Endothelial cell (in vitro differentiated cells): ENCODE measurements around the gene SLC25A29. TPM values are rescaled to one million over a fixed set of nuclear protein-coding genes. Genes with fewer than 3 reads are reported as not detected.
A peak's percentile ranks its signal among the peaks of the same experiment; 100 is the strongest.

Experiments used
- DNase-seq: peaks from one replicate; pipeline ENCODE4 v3.0.0; 2021; ENCODE audit warnings: low spot score
- H3K27ac Mint-ChIP-seq: one replicate; pipeline ENCODE4 v1.8.0; 2021; ENCODE audit warnings: mixed read lengths, inconsistent platforms; ENCODE audit not compliant: unreplicated experiment
- H3K27me3 Mint-ChIP-seq: one replicate; pipeline ENCODE4 v1.8.0; 2021; ENCODE audit warnings: mild to moderate bottlenecking, moderate library complexity, mixed read lengths, inconsistent platforms; ENCODE audit not compliant: unreplicated experiment
- H3K36me3 Mint-ChIP-seq: one replicate; pipeline ENCODE4 v1.8.0; 2021; ENCODE audit warnings: mild to moderate bottlenecking, low read depth, mixed read lengths, inconsistent platforms; ENCODE audit not compliant: unreplicated experiment
- H3K4me1 Mint-ChIP-seq: one replicate; pipeline ENCODE4 v1.8.0; 2021; ENCODE audit warnings: mild to moderate bottlenecking, mixed read lengths, inconsistent platforms; ENCODE audit not compliant: unreplicated experiment
- H3K4me3 Mint-ChIP-seq: one replicate; pipeline ENCODE4 v1.8.0; 2021; ENCODE audit warnings: mild to moderate bottlenecking, mixed read lengths, inconsistent platforms; ENCODE audit not compliant: unreplicated experiment
- H3K9me3 Mint-ChIP-seq: one replicate; pipeline ENCODE4 v1.8.0; 2021; ENCODE audit warnings: mixed read lengths, inconsistent platforms; ENCODE audit not compliant: unreplicated experiment
- CTCF ChIP-seq: fragments of 200-600 bp; sonication (generic); IDR thresholded peaks from one replicate; pipeline ENCODE4 v1.5.0; 2021; ENCODE audit warnings: antibody characterized with exemption; ENCODE audit not compliant: unreplicated experiment
- total RNA-seq: library from RNA; stranded (reverse); fragmentation: NEBNext Ultra II Directional; extraction: Animal tissue kit (Norgen Biotek cat#: 25700); gene quantifications from one replicate; pipeline ENCODE4 v1.2.1, GENCODE V29; 2021; ENCODE audit not compliant: unreplicated experiment

Gene SLC25A29
- total RNA-seq, 1 donor from 2014 or later = 165 TPM

- Mint-ChIP-seq H3K4me3 (no peak overlapping the region), H3K9me3 (no peaks in the 10 kb centered on the region), H3K4me1 (peaks cover 23% of the 10 kb centered on the region), H3K27ac (no peak overlapping the region), H3K27me3 (no peaks in the 10 kb centered on the region), H3K36me3 (peaks cover 8% of the 10 kb centered on the region)
- TF ChIP-seq CTCF = no peak
- no peak for DNase-seq
These were observed 32.0 kb downstream of the SLC25A29 start for GRCh38 chr14:100274250-100274649.

- peaks cover 4% of the 10 kb centered on the region for H3K36me3 Mint-ChIP-seq
- no peaks in the 10 kb centered on the region for H3K9me3 Mint-ChIP-seq
- no peaks in the 10 kb centered on the region for H3K27me3 Mint-ChIP-seq
- DNase-seq = no peak
- H3K4me1 Mint-ChIP-seq = peaks cover 12% of the 10 kb centered on the region
- no peak overlapping the region for H3K27ac Mint-ChIP-seq
- H3K4me3 Mint-ChIP-seq = no peak overlapping the region
- peak; percentile 52 for TF ChIP-seq CTCF
These were observed 34.9 kb downstream of the SLC25A29 start for GRCh38 chr14:100271247-100271939.

GRCh38 chr14:100268591-100269207 is 37.5 kb downstream of the SLC25A29 start:
- Mint-ChIP-seq H3K36me3 (peaks cover 4% of the 10 kb centered on the region), H3K4me1 (peaks cover 5% of the 10 kb centered on the region), H3K27ac (no peak overlapping the region), H3K27me3 (no peaks in the 10 kb centered on the region), H3K9me3 (no peaks in the 10 kb centered on the region), H3K4me3 (no peak overlapping the region)
- TF ChIP-seq CTCF = no peak
- no peak for DNase-seq

GRCh38 chr14:100267990-100268389 is 38.3 kb downstream of the SLC25A29 start:
- Mint-ChIP-seq H3K27ac (no peak overlapping the region), H3K9me3 (no peaks in the 10 kb centered on the region), H3K4me1 (peaks cover 9% of the 10 kb centered on the region), H3K4me3 (no peak overlapping the region), H3K36me3 (peaks cover 4% of the 10 kb centered on the region), H3K27me3 (peaks cover 1% of the 10 kb centered on the region)
- TF ChIP-seq CTCF = no peak
- DNase-seq = no peak

- no peaks in the 10 kb centered on the region for H3K9me3 Mint-ChIP-seq
- peaks cover 21% of the 10 kb centered on the region for H3K4me1 Mint-ChIP-seq
- H3K36me3 Mint-ChIP-seq = peaks cover 6% of the 10 kb centered on the region
- DNase-seq = no peak
- TF ChIP-seq CTCF = no peak
- peaks cover 6% of the 10 kb centered on the region for H3K27me3 Mint-ChIP-seq
- H3K27ac Mint-ChIP-seq = no peak overlapping the region
- no peak overlapping the region for H3K4me3 Mint-ChIP-seq
These were observed 43.1 kb downstream of the SLC25A29 start for GRCh38 chr14:100263141-100263540.
